Ammon's horn (tissue), 1 donor: ENCODE results near the gene TMC1.
"Not testable (repeated sequence)": the region's sequence is repeated elsewhere in the genome, so short reads cannot be mapped to it uniquely, and the experiment has no call there.

Experiments
- DNase-seq: peaks from one replicate; pipeline ENCODE4 v3.0.0-alpha.2; 2016; ENCODE audit warnings: low spot score

TMC1 gene

GRCh38 chr9:72772661-72773060, 251.3 kb downstream of the TMC1 start:
- no peak for DNase-seq

GRCh38 chr9:72773570-72773969, 252.2 kb downstream of the TMC1 start:
- DNase-seq = no peak

- no peak for DNase-seq
Observed at GRCh38 chr9:72775570-72775969, 254.2 kb downstream of the TMC1 start.

- no peak for DNase-seq
Observed at GRCh38 chr9:72779614-72780013, 258.2 kb downstream of the TMC1 start.

- DNase-seq = no peak
Observed at GRCh38 chr9:72786948-72787347, 265.5 kb downstream of the TMC1 start.

GRCh38 chr9:72788966-72789735, 267.7 kb downstream of the TMC1 start:
- no peak for DNase-seq

- DNase-seq = no peak
Observed at GRCh38 chr9:72789885-72790284, 268.5 kb downstream of the TMC1 start.

- no peak for DNase-seq
Observed at GRCh38 chr9:72790989-72791388, 269.6 kb downstream of the TMC1 start.

- no peak for DNase-seq
Observed at GRCh38 chr9:72791436-72791835, 270.0 kb downstream of the TMC1 start.

- DNase-seq = no peak
Observed at GRCh38 chr9:72794946-72795345, 273.5 kb downstream of the TMC1 start.

GRCh38 chr9:72800328-72800994, 279.1 kb downstream of the TMC1 start:
- DNase-seq = no peak

- no peak for DNase-seq
Observed at GRCh38 chr9:72805238-72805637, 283.8 kb downstream of the TMC1 start.

- DNase-seq = not testable (repeated sequence)
Observed at GRCh38 chr9:72806313-72806809, 285.0 kb downstream of the TMC1 start.

GRCh38 chr9:72807765-72808445, 286.5 kb downstream of the TMC1 start:
- DNase-seq = no peak

GRCh38 chr9:72808446-72808768, 287.0 kb downstream of the TMC1 start:
- DNase-seq = no peak

GRCh38 chr9:72809586-72809985, 288.2 kb downstream of the TMC1 start:
- DNase-seq = no peak

GRCh38 chr9:72812559-72813111, 291.2 kb downstream of the TMC1 start:
- no peak for DNase-seq

GRCh38 chr9:72813544-72813943, 292.1 kb downstream of the TMC1 start:
- DNase-seq = no peak

GRCh38 chr9:72814083-72814597, 292.7 kb downstream of the TMC1 start:
- no peak for DNase-seq

GRCh38 chr9:72816666-72817065, 295.3 kb downstream of the TMC1 start:
- no peak for DNase-seq

- DNase-seq = no peak
Observed at GRCh38 chr9:72817413-72817812, 296.0 kb downstream of the TMC1 start.

- no peak for DNase-seq
Observed at GRCh38 chr9:72818385-72818784, 297.0 kb downstream of the TMC1 start.

GRCh38 chr9:72823971-72824370, 302.6 kb downstream of the TMC1 start:
- no peak for DNase-seq
